Endodermal cell (in vitro differentiated cells): Measurements from ENCODE around the gene MIER1. TPM values are rescaled to one million over a fixed set of nuclear protein-coding genes. Genes with fewer than 3 reads are reported as not detected.
A peak's percentile ranks its signal among the peaks of the same experiment; 100 is the strongest.

ENCODE experiments used
- DNase-seq: peaks from one replicate; pipeline ENCODE4 v3.0.0-alpha.2; 2017
- H3K27ac ChIP-seq: 2 replicates; pipeline ENCODE4 v1.5.1; 2013; ENCODE audit warnings: mild to moderate bottlenecking, low read depth, low read length, moderate library complexity
- H3K27me3 ChIP-seq: 2 replicates; pipeline ENCODE4 v1.6.1; 2013; ENCODE audit warnings: mild to moderate bottlenecking, low read length, moderate library complexity; ENCODE audit not compliant: insufficient read depth, control insufficient read depth, poor library complexity, severe bottlenecking
- H3K36me3 ChIP-seq: 2 replicates; pipeline ENCODE4 v1.7.0; 2013; ENCODE audit warnings: mild to moderate bottlenecking, low read length, moderate library complexity; ENCODE audit not compliant: control insufficient read depth, insufficient read depth
- H3K4me1 ChIP-seq: one replicate; pipeline ENCODE4 v1.7.0; 2013; ENCODE audit warnings: low read length; ENCODE audit not compliant: control insufficient read depth, insufficient read depth
- H3K4me3 ChIP-seq: 2 replicates; pipeline ENCODE4 v1.5.1; 2013; ENCODE audit warnings: mild to moderate bottlenecking, low read length, moderate library complexity
- H3K9ac ChIP-seq: 2 replicates; pipeline ENCODE4 v1.6.1; 2013; ENCODE audit warnings: mild to moderate bottlenecking, low read length, moderate library complexity; ENCODE audit not compliant: poor library complexity, severe bottlenecking; ENCODE audit errors: extremely low read depth
- H3K9me3 ChIP-seq: 2 replicates; pipeline ENCODE4 v1.6.1; 2013; ENCODE audit warnings: mild to moderate bottlenecking, low read length, moderate library complexity; ENCODE audit not compliant: control insufficient read depth
- H3K27ac Mint-ChIP-seq: 2 replicates; pipeline ENCODE4 v1.8.0; 2020; ENCODE audit warnings: mixed read lengths
- H3K27me3 Mint-ChIP-seq: 2 replicates; pipeline ENCODE4 v1.8.0; 2021; ENCODE audit warnings: mild to moderate bottlenecking, mixed read lengths; ENCODE audit not compliant: insufficient read depth
- H3K36me3 Mint-ChIP-seq: 2 replicates; pipeline ENCODE4 v1.8.0; 2020; ENCODE audit warnings: low read depth, mixed read lengths
- H3K4me1 Mint-ChIP-seq: 2 replicates; pipeline ENCODE4 v1.8.0; 2020; ENCODE audit warnings: mixed read lengths
- H3K4me3 Mint-ChIP-seq: 2 replicates; pipeline ENCODE4 v1.8.0; 2020; ENCODE audit warnings: mild to moderate bottlenecking, moderate library complexity, mixed read lengths
- H3K9me3 Mint-ChIP-seq: 2 replicates; pipeline ENCODE4 v1.8.0; 2020; ENCODE audit warnings: mild to moderate bottlenecking, mixed read lengths
- CTCF ChIP-seq: fragments of 200-600 bp; sonication (generic); conservative IDR thresholded peaks from 2 replicates; pipeline ENCODE4 v1.5.0; 2021; ENCODE audit warnings: antibody characterized with exemption, mild to moderate bottlenecking
- WGBS, 2 experiments: methylation state at CpG; one replicate each; pipeline versions ENCODE4 v1.1.5 to v1.1.7; 2013; ENCODE audit warnings: missing lambda C conversion rate in 2 of 2, mixed read lengths in 1 of 2; ENCODE audit not compliant: insufficient coverage in 1 of 2, insufficient read length in 1 of 2; 5-methylcytosine and 5-hydroxymethylcytosine counted together
- total RNA-seq, 2 donors: library from RNA; stranded (reverse); fragmentation: NEBNext Ultra II Directional in 1 of 2; extraction: Animal tissue kit (Norgen Biotek cat#: 25700) in 1 of 2; gene quantifications; 2 replicates in 1 of 2; 3 replicates in 1 of 2; pipeline ENCODE4 v1.2.1, GENCODE V29; 2021

Gene MIER1
- total RNA-seq, 2 donors from 2014 or later = 29.1 to 35.4 TPM

DNA sequence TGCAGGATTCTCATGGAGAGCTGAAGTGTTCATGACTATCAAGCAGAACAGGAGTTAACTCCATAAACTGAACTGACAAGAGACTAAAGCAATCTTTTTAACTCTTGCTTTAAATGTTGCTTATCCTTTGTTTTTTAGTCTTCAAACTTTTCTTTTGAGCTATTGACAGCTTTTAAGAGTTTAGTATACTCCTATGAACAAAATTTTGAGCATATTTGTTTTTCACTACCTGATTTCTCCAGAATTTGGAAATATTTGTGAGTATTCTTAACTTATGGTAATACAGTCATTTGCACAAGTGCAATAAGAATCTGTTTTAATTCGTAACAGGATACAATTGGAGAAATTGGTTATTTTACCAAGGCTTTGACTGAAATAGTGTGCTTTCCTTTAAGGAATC is 7.3 kb upstream of the MIER1 start:
- Histone ChIP-seq H3K4me1 (peaks cover 6% of the 10 kb centered on the region), H3K27ac (no peak overlapping the region), H3K36me3 (peaks cover 15% of the 10 kb centered on the region), H3K9me3 (peaks cover 26% of the 10 kb centered on the region), H3K9ac (no peak overlapping the region), H3K4me3 (peak overlapping the region; percentile 48), H3K27me3 (no peaks in the 10 kb centered on the region)
- Mint-ChIP-seq H3K27me3 (no peaks in the 10 kb centered on the region), H3K36me3 (peaks cover 36% of the 10 kb centered on the region), H3K4me1 (peaks cover 13% of the 10 kb centered on the region), H3K27ac (no peak overlapping the region), H3K9me3 (peaks cover 5% of the 10 kb centered on the region), H3K4me3 (no peak overlapping the region)
- no peak for TF ChIP-seq CTCF
- DNase-seq = no peak
- 94 to 100% methylated on average over 1 of the region's 1 CpG for WGBS, 2 experiments

- H3K4me3 ChIP-seq = no peak overlapping the region
- H3K4me3 Mint-ChIP-seq = no peak overlapping the region
- no peak overlapping the region for H3K9ac ChIP-seq
- no peak for DNase-seq
- no peak overlapping the region for H3K27ac Mint-ChIP-seq
- peaks cover 26% of the 10 kb centered on the region for H3K9me3 ChIP-seq
- no peak overlapping the region for H3K27ac ChIP-seq
- no peaks in the 10 kb centered on the region for H3K27me3 ChIP-seq
- H3K4me1 ChIP-seq = peaks cover 10% of the 10 kb centered on the region
- peaks cover 15% of the 10 kb centered on the region for H3K36me3 ChIP-seq
- no peak for TF ChIP-seq CTCF
- peaks cover 20% of the 10 kb centered on the region for H3K4me1 Mint-ChIP-seq
- peaks cover 31% of the 10 kb centered on the region for H3K36me3 Mint-ChIP-seq
- peaks cover 5% of the 10 kb centered on the region for H3K9me3 Mint-ChIP-seq
- no peaks in the 10 kb centered on the region for H3K27me3 Mint-ChIP-seq
- WGBS, 2 experiments = 88% methylated on average over 1 of the region's 1 CpG; no CpG with 5 or more reads in 1 of the 2 experiments
Measured at GRCh38 chr1:66919063-66919462, 5.7 kb upstream of the MIER1 start.

DNA sequence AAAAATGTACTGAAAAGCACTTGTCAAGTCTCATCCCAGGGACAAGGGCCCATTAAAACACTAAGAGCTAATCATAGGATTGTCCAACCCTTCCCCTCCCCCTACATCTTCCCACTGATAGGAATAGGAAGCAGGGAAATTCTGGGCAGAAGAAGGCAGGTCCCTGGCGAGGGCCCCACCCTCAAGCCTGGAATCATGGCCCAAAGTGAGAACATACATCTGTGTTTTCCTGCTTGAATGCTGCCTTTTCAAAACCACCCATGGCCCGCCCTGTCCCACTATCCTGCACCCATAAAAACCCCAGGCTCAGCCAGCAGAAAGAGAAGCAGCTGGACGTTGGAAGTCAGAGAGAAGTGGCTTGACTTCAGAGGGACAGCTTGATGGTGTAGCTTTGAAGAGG is 5.0 kb upstream of the MIER1 start:
- Mint-ChIP-seq H3K36me3 (peaks cover 31% of the 10 kb centered on the region), H3K4me3 (no peak overlapping the region), H3K27me3 (no peaks in the 10 kb centered on the region), H3K4me1 (peaks cover 20% of the 10 kb centered on the region), H3K9me3 (peaks cover 5% of the 10 kb centered on the region), H3K27ac (no peak overlapping the region)
- Histone ChIP-seq H3K36me3 (peaks cover 15% of the 10 kb centered on the region), H3K9ac (no peak overlapping the region), H3K9me3 (peaks cover 26% of the 10 kb centered on the region), H3K4me3 (no peak overlapping the region), H3K27ac (no peak overlapping the region), H3K27me3 (no peaks in the 10 kb centered on the region), H3K4me1 (peaks cover 10% of the 10 kb centered on the region)
- no peak for DNase-seq
- 87 to 100% methylated on average over 1 to 3 of the region's 3 CpGs for WGBS, 2 experiments
- TF ChIP-seq CTCF = no peak
